Liver (tissue), 9 donors: ENCODE measurements around the gene GRIK2. TPM values are rescaled to one million over a fixed set of nuclear protein-coding genes. Genes with fewer than 3 reads are reported as not detected.

Source experiments
- DNase-seq: peaks from one replicate; pipeline ENCODE4 v3.0.0-alpha.2; 2017; ENCODE audit warnings: low spot score
- H3K27ac ChIP-seq, 2 donors: one replicate each; pipeline ENCODE4 v1.7.0; 2013; ENCODE audit warnings: inconsistent platforms in 2 of 2, low read length in 2 of 2, control low read depth in 1 of 2, low read depth in 1 of 2, mild to moderate bottlenecking in 1 of 2
- H3K27me3 ChIP-seq, 4 donors: one replicate each; pipeline versions ENCODE4 v1.6.1 to v1.7.0; 2013; ENCODE audit warnings: low read length in 3 of 4, inconsistent platforms in 1 of 4, mild to moderate bottlenecking in 1 of 4, moderate library complexity in 1 of 4; ENCODE audit not compliant: control insufficient read depth in 4 of 4, insufficient read depth in 4 of 4
- H3K36me3 ChIP-seq, 4 donors: one replicate each; pipeline versions ENCODE4 v1.6.1 to v1.7.0; 2013; ENCODE audit warnings: low read length in 3 of 4, mild to moderate bottlenecking in 3 of 4, low read depth in 1 of 4, moderate library complexity in 1 of 4; ENCODE audit not compliant: control insufficient read depth in 4 of 4, insufficient read depth in 3 of 4
- H3K4me1 ChIP-seq, 4 donors: one replicate each; pipeline versions ENCODE4 v1.6.1 to v1.7.0; 2013; ENCODE audit warnings: low read length in 3 of 4, mild to moderate bottlenecking in 3 of 4, moderate library complexity in 1 of 4; ENCODE audit not compliant: control insufficient read depth in 4 of 4, insufficient read depth in 4 of 4
- H3K4me3 ChIP-seq, 3 donors: one replicate each; pipeline versions ENCODE4 v1.6.1 to v1.7.0; 2013; ENCODE audit warnings: low read length in 3 of 3, control low read depth in 1 of 3, low read depth in 1 of 3, mild to moderate bottlenecking in 1 of 3
- H3K9ac ChIP-seq, 2 donors: one replicate each; pipeline ENCODE4 v1.7.0; 2013; ENCODE audit warnings: low read length in 2 of 2, mild to moderate bottlenecking in 2 of 2, moderate library complexity in 2 of 2, control low read depth in 1 of 2, low read depth in 1 of 2
- H3K9me3 ChIP-seq, 4 donors: one replicate each; pipeline versions ENCODE4 v1.6.1 to v1.7.0; 2013; ENCODE audit warnings: low read length in 3 of 4; ENCODE audit not compliant: control insufficient read depth in 4 of 4
- EGR1 ChIP-seq, 2 donors: IDR thresholded peaks; 2 replicates each; pipeline ENCODE4 v1.6.1; 2016 to 2018; ENCODE audit warnings: antibody characterized with exemption in 2 of 2, low read depth in 2 of 2
- FOXA1 ChIP-seq: IDR thresholded peaks from 2 replicates; pipeline ENCODE4 v1.6.1; 2016; ENCODE audit warnings: antibody characterized with exemption
- FOXA2 ChIP-seq: IDR thresholded peaks from 2 replicates; pipeline ENCODE4 v1.6.1; 2016; ENCODE audit warnings: antibody characterized with exemption
- GABPA ChIP-seq, 2 donors: IDR thresholded peaks in 1 of 2; conservative IDR thresholded peaks in 1 of 2; 2 replicates each; pipeline ENCODE4 v1.6.1; 2016; ENCODE audit warnings: antibody characterized with exemption in 2 of 2, mild to moderate bottlenecking in 1 of 2, moderate library complexity in 1 of 2
- HNF4A ChIP-seq, 2 donors: conservative IDR thresholded peaks; 2 replicates each; pipeline ENCODE4 v1.6.1; 2016; ENCODE audit warnings: antibody characterized with exemption in 2 of 2, mild to moderate bottlenecking in 2 of 2
- HNF4G ChIP-seq: IDR thresholded peaks from 2 replicates; pipeline ENCODE4 v1.6.1; 2016; ENCODE audit warnings: antibody characterized with exemption
- JUND ChIP-seq, 2 donors: IDR thresholded peaks; 2 replicates each; pipeline ENCODE4 v1.6.1; 2016; ENCODE audit warnings: antibody characterized with exemption in 2 of 2
- NR2F2 ChIP-seq: IDR thresholded peaks from 2 replicates; pipeline ENCODE4 v1.6.1; 2016; ENCODE audit warnings: antibody characterized with exemption
- RAD21 ChIP-seq, 2 donors: IDR thresholded peaks; 2 replicates each; pipeline ENCODE4 v1.6.1; 2016; ENCODE audit warnings: antibody characterized with exemption in 2 of 2, mild to moderate bottlenecking in 2 of 2
- RXRA ChIP-seq, 2 donors: IDR thresholded peaks; 2 replicates each; pipeline ENCODE4 v1.6.1; 2017 to 2018; ENCODE audit warnings: antibody characterized with exemption in 2 of 2, mild to moderate bottlenecking in 1 of 2
- SP1 ChIP-seq: IDR thresholded peaks from 2 replicates; pipeline ENCODE4 v1.6.1; 2018; ENCODE audit warnings: antibody characterized with exemption, mild to moderate bottlenecking
- TAF1 ChIP-seq: conservative IDR thresholded peaks from 2 replicates; pipeline ENCODE4 v1.6.1; 2016; ENCODE audit warnings: antibody characterized with exemption, mild to moderate bottlenecking
- YY1 ChIP-seq: IDR thresholded peaks from 2 replicates; pipeline ENCODE4 v1.6.1; 2016; ENCODE audit warnings: antibody characterized with exemption, mild to moderate bottlenecking
- WGBS: extraction: QIAGEN DNeasy Blood & Tissue Kit; methylation state at CpG from one replicate; pipeline ENCODE4 v1.1.7; 2013; 5-methylcytosine and 5-hydroxymethylcytosine counted together
- polyA plus RNA-seq, 2 donors: library from polyadenylated mRNA; stranded (reverse) in 1 of 2; unstranded in 1 of 2; fragments of 200-250 nt in 1 of 2; fragments of >200 nt in 1 of 2; fragmentation: Nextera tagmentation in 1 of 2; extraction: Ambion mirVana in 1 of 2; gene quantifications; one replicate each; pipeline versions ENCODE4 v1.2.1 to v1.2.3, GENCODE V29; 2013 to 2015
- total RNA-seq, 2 donors: library from RNA; depleted of rRNA; stranded (reverse); fragments of >200 nt; gene quantifications; one replicate each; pipeline ENCODE4 v1.2.3, GENCODE V29; 2014
- TF ChIP-seq, protein P1 (sequence below): IDR thresholded peaks from 2 replicates; pipeline ENCODE4 v1.6.1; 2016; ENCODE audit warnings: antibody characterized with exemption, mild to moderate bottlenecking
- TF ChIP-seq, protein P2 (sequence below): fragments of 150-350 bp; IDR thresholded peaks from 2 replicates; pipeline ENCODE4 v1.5.1; 2017; ENCODE audit warnings: improper control_type of control experiment, low read depth, low read length; ENCODE audit not compliant: missing input control
- TF ChIP-seq, protein P3 (sequence below): IDR thresholded peaks from 2 replicates; pipeline ENCODE4 v1.6.1; 2016; ENCODE audit warnings: antibody characterized with exemption
- TF ChIP-seq, protein P4 (sequence below): IDR thresholded peaks from 2 replicates; pipeline ENCODE4 v1.6.1; 2016; ENCODE audit warnings: antibody characterized with exemption
- TF ChIP-seq, protein P5 (sequence below): IDR thresholded peaks from 2 replicates; pipeline ENCODE4 v1.6.1; 2016; ENCODE audit warnings: antibody characterized with exemption
- donor health status: healthy.
- donor health status: healthy.
- donor health status: healthy.
- donor health status: healthy.
- donor health status: healthy.

The GRIK2 gene
- total and polyA plus RNA-seq, 4 donors, result 0.02 to 0.17 (median 0.05) TPM

DNA sequence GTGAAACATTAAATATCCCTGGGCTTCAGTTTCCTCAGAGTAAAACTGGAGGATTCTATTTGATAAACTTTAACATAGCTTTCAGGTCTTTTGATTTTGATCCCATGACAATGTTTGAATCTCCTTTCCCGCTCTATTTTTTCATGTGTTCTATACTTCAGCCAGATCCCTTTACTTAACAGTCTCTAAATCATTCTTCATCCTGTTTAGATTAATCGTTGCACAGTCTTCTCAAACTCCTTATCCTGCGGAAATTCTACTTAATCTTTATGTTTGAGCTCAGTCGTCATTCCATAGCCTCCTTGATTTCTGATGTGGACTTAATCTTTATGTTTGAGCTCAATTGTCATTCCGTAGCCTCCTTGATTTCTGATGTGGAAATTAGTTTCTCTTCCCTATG, 57.4 kb downstream of the GRIK2 start:
- no peaks in the 10 kb centered on the region for H3K36me3 ChIP-seq
- H3K4me3 ChIP-seq, result no peak overlapping the region
- DNase-seq, result no peak
- H3K27me3 ChIP-seq, result no peaks in the 10 kb centered on the region
- H3K4me1 ChIP-seq, result no peaks in the 10 kb centered on the region
- no peak overlapping the region for H3K9ac ChIP-seq
- no peaks in the 10 kb centered on the region for H3K9me3 ChIP-seq
- WGBS, result 73% methylated on average over 5 of the region's 5 CpGs
- TF ChIP-seq HNF4A (conservative IDR thresholded peaks at IDR 0.05), result no peak
- TF ChIP-seq, protein P1, sequence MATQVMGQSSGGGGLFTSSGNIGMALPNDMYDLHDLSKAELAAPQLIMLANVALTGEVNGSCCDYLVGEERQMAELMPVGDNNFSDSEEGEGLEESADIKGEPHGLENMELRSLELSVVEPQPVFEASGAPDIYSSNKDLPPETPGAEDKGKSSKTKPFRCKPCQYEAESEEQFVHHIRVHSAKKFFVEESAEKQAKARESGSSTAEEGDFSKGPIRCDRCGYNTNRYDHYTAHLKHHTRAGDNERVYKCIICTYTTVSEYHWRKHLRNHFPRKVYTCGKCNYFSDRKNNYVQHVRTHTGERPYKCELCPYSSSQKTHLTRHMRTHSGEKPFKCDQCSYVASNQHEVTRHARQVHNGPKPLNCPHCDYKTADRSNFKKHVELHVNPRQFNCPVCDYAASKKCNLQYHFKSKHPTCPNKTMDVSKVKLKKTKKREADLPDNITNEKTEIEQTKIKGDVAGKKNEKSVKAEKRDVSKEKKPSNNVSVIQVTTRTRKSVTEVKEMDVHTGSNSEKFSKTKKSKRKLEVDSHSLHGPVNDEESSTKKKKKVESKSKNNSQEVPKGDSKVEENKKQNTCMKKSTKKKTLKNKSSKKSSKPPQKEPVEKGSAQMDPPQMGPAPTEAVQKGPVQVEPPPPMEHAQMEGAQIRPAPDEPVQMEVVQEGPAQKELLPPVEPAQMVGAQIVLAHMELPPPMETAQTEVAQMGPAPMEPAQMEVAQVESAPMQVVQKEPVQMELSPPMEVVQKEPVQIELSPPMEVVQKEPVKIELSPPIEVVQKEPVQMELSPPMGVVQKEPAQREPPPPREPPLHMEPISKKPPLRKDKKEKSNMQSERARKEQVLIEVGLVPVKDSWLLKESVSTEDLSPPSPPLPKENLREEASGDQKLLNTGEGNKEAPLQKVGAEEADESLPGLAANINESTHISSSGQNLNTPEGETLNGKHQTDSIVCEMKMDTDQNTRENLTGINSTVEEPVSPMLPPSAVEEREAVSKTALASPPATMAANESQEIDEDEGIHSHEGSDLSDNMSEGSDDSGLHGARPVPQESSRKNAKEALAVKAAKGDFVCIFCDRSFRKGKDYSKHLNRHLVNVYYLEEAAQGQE, result no peak
- TF ChIP-seq, protein P2, sequence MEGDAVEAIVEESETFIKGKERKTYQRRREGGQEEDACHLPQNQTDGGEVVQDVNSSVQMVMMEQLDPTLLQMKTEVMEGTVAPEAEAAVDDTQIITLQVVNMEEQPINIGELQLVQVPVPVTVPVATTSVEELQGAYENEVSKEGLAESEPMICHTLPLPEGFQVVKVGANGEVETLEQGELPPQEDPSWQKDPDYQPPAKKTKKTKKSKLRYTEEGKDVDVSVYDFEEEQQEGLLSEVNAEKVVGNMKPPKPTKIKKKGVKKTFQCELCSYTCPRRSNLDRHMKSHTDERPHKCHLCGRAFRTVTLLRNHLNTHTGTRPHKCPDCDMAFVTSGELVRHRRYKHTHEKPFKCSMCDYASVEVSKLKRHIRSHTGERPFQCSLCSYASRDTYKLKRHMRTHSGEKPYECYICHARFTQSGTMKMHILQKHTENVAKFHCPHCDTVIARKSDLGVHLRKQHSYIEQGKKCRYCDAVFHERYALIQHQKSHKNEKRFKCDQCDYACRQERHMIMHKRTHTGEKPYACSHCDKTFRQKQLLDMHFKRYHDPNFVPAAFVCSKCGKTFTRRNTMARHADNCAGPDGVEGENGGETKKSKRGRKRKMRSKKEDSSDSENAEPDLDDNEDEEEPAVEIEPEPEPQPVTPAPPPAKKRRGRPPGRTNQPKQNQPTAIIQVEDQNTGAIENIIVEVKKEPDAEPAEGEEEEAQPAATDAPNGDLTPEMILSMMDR, result no peak
- no peak for TF ChIP-seq GABPA (IDR thresholded peaks at IDR 0.05 in 1 of 2, conservative IDR thresholded peaks at IDR 0.05 in 1 of 2)
- TF ChIP-seq RXRA (IDR thresholded peaks at IDR 0.05), result no peak
- no peak for TF ChIP-seq FOXA2
- TF ChIP-seq JUND (IDR thresholded peaks at IDR 0.05), result no peak
- no peak for TF ChIP-seq EGR1 (IDR thresholded peaks at IDR 0.05; ENCODE audit: low read depth in 2 of 2)
- TF ChIP-seq, protein P3, sequence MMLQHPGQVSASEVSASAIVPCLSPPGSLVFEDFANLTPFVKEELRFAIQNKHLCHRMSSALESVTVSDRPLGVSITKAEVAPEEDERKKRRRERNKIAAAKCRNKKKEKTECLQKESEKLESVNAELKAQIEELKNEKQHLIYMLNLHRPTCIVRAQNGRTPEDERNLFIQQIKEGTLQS, result no peak
- no peak for TF ChIP-seq YY1
- TF ChIP-seq, protein P4, sequence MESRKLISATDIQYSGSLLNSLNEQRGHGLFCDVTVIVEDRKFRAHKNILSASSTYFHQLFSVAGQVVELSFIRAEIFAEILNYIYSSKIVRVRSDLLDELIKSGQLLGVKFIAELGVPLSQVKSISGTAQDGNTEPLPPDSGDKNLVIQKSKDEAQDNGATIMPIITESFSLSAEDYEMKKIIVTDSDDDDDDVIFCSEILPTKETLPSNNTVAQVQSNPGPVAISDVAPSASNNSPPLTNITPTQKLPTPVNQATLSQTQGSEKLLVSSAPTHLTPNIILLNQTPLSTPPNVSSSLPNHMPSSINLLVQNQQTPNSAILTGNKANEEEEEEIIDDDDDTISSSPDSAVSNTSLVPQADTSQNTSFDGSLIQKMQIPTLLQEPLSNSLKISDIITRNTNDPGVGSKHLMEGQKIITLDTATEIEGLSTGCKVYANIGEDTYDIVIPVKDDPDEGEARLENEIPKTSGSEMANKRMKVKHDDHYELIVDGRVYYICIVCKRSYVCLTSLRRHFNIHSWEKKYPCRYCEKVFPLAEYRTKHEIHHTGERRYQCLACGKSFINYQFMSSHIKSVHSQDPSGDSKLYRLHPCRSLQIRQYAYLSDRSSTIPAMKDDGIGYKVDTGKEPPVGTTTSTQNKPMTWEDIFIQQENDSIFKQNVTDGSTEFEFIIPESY, result no peak
- TF ChIP-seq, protein P5, sequence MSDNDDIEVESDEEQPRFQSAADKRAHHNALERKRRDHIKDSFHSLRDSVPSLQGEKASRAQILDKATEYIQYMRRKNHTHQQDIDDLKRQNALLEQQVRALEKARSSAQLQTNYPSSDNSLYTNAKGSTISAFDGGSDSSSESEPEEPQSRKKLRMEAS, result no peak
- TF ChIP-seq NR2F2, result no peak
- no peak for TF ChIP-seq SP1
- no peak for TF ChIP-seq FOXA1
- TF ChIP-seq TAF1, result no peak
- TF ChIP-seq RAD21 (IDR thresholded peaks at IDR 0.05), result no peak
- no peak for TF ChIP-seq HNF4G
- H3K27ac ChIP-seq, result no peak overlapping the region

DNA sequence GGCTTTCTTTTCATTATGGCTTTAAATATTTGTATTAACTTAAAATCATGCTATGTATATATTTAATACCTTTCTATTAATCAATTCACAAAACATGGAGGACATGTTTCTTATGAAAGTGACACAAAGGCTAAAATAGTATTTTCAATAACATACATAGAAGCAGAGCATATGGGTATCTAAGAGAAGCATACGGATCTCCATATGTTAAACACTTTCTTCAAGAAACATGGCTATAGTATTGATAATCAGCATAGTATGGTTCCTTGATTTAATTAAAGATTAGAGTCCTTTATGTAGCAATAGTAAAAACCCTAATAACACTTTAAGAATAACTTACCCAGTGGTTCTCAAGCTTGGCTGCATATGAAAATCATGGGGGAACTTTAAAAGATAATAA, 58.5 kb downstream of the GRIK2 start:
- no peaks in the 10 kb centered on the region for H3K36me3 ChIP-seq
- DNase-seq, result no peak
- no peak overlapping the region for H3K4me3 ChIP-seq
- no peaks in the 10 kb centered on the region for H3K27me3 ChIP-seq
- 86% methylated on average over 1 of the region's 1 CpG for WGBS
- H3K9ac ChIP-seq, result no peak overlapping the region
- no peak overlapping the region for H3K27ac ChIP-seq
- no peaks in the 10 kb centered on the region for H3K9me3 ChIP-seq
- H3K4me1 ChIP-seq, result no peaks in the 10 kb centered on the region
- TF ChIP-seq, protein P3, result no peak
- TF ChIP-seq RAD21 (IDR thresholded peaks at IDR 0.05) (no peak), FOXA1 (no peak), EGR1 (IDR thresholded peaks at IDR 0.05; ENCODE audit: low read depth in 2 of 2) (no peak)
- TF ChIP-seq, protein P1, result no peak
